UCSD-AML1 (cell line): ENCODE data around the gene RPS4Y1.

Experiments used
- DNase-seq: peaks from one replicate; lab custom pipeline; 2025; ENCODE audit not compliant: unreplicated experiment; lab: John Stamatoyannopoulos, UW

Gene RPS4Y1

GRCh38 chrY:2874211-2874610 is 32.8 kb downstream of the RPS4Y1 start:
- DNase-seq = no peak

GRCh38 chrY:2883561-2883960 is 42.2 kb downstream of the RPS4Y1 start:
- DNase-seq = no peak

GRCh38 chrY:2885880-2886279 is 44.5 kb downstream of the RPS4Y1 start:
- DNase-seq = no peak

GRCh38 chrY:2887386-2887785 is 46.0 kb downstream of the RPS4Y1 start:
- DNase-seq = no peak

- DNase-seq = no peak
These were observed 46.6 kb downstream of the RPS4Y1 start for GRCh38 chrY:2887955-2888354.

GRCh38 chrY:2893471-2893870 is 52.1 kb downstream of the RPS4Y1 start:
- no peak for DNase-seq

- DNase-seq = no peak
These were observed 54.6 kb downstream of the RPS4Y1 start for GRCh38 chrY:2896050-2896449.

GRCh38 chrY:2907356-2907755 is 66.0 kb downstream of the RPS4Y1 start:
- no peak for DNase-seq

GRCh38 chrY:2913066-2913815 is 71.8 kb downstream of the RPS4Y1 start:
- DNase-seq = no peak
